Upper lobe of right lung (tissue), 1 donor: ENCODE measurements around the gene SLC1A4. TPM values are rescaled to one million over a fixed set of nuclear protein-coding genes. Genes with fewer than 3 reads are reported as not detected.
"Not testable (repeated sequence)": the region's sequence is repeated elsewhere in the genome, so short reads cannot be mapped to it uniquely, and the experiment has no call there.

Source experiments
- ATAC-seq: fragments of 200-7000 bp; cut with Tn5 transposase; one replicate; pipeline ENCODE4 v1.9.1; 2020; ENCODE audit warnings: mild to moderate bottlenecking, moderate library complexity
- DNase-seq: peaks from one replicate; pipeline ENCODE4 v3.0.0-alpha.2; 2020
- H3K27ac ChIP-seq: fragments of 200-600 bp; one replicate; pipeline ENCODE4 v1.8.0; 2022
- H3K27me3 ChIP-seq: fragments of 200-600 bp; one replicate; pipeline ENCODE4 v1.8.0; 2022; ENCODE audit warnings: mild to moderate bottlenecking
- H3K36me3 ChIP-seq: fragments of 200-600 bp; one replicate; pipeline ENCODE4 v1.8.0; 2022
- H3K4me1 ChIP-seq: fragments of 200-600 bp; one replicate; pipeline ENCODE4 v1.8.0; 2022
- H3K4me3 ChIP-seq: fragments of 200-600 bp; one replicate; pipeline ENCODE4 v1.8.0; 2022; ENCODE audit warnings: mild to moderate bottlenecking
- H3K9me3 ChIP-seq: fragments of 200-600 bp; one replicate; pipeline ENCODE4 v1.8.0; 2022
- CTCF ChIP-seq: fragments of 200-600 bp; IDR thresholded peaks from one replicate; pipeline ENCODE4 v1.8.0; 2022; ENCODE audit warnings: antibody characterized with exemption
- intact Hi-C: fragments of 100-400 bp; cut with DNase I; formaldehyde crosslinking; loops from one replicate; pipeline ENCODE4 v1.11.0; 2022
- total RNA-seq: library from RNA; stranded (reverse); fragmentation: NEBNext Ultra II Directional; extraction: Animal tissue kit (Norgen Biotek cat#: 25700); gene quantifications from one replicate; pipeline ENCODE4 v1.2.1, GENCODE V29; 2021
- donor health status: DM: no; HTN: yes; CAD: no; lungs with severe emphysema.

The SLC1A4 gene
- total RNA-seq, 1 donor from 2014 or later: 12.2 TPM

GRCh38 chr2:64998658-64999061 is 9.5 kb downstream of the SLC1A4 start:
- DNase-seq: no peak
- Histone ChIP-seq H3K4me3 (no peak overlapping the region), H3K27ac (no peak overlapping the region)

GRCh38 chr2:64999754-65000153 is 10.6 kb downstream of the SLC1A4 start:
- no peak for ATAC-seq
- H3K9me3 ChIP-seq: no peaks in the 10 kb centered on the region
- no peak for TF ChIP-seq CTCF
- peaks cover 7% of the 10 kb centered on the region for H3K36me3 ChIP-seq
- H3K27me3 ChIP-seq: no peaks in the 10 kb centered on the region
- no peak overlapping the region for H3K27ac ChIP-seq
- intact Hi-C loops: no loop called here
- H3K4me1 ChIP-seq: peaks cover 6% of the 10 kb centered on the region
- no peak for DNase-seq
- H3K4me3 ChIP-seq: no peak overlapping the region

More at GRCh38 chr2:64998658-64999061, 9.5 kb downstream of the SLC1A4 start:
- Histone ChIP-seq H3K27me3 (no peaks in the 10 kb centered on the region), H3K4me1 (peaks cover 6% of the 10 kb centered on the region), H3K9me3 (no peaks in the 10 kb centered on the region), H3K36me3 (no peaks in the 10 kb centered on the region)
- no peak for TF ChIP-seq CTCF
- no peak for ATAC-seq
- intact Hi-C loops: no loop called here

- H3K27me3 ChIP-seq: no peaks in the 10 kb centered on the region
- no peak overlapping the region for H3K4me3 ChIP-seq
- no peak for TF ChIP-seq CTCF
- no peaks in the 10 kb centered on the region for H3K9me3 ChIP-seq
- no peak for ATAC-seq
- peaks cover 7% of the 10 kb centered on the region for H3K36me3 ChIP-seq
- DNase-seq: no peak
- H3K4me1 ChIP-seq: peaks cover 6% of the 10 kb centered on the region
- no peak overlapping the region for H3K27ac ChIP-seq
- intact Hi-C loops: no loop called here
These were observed 11.4 kb downstream of the SLC1A4 start for GRCh38 chr2:65000644-65001043.

GRCh38 chr2:65003037-65003436 is 13.8 kb downstream of the SLC1A4 start:
- DNase-seq (no peak), ATAC-seq (no peak)
- Histone ChIP-seq H3K36me3 (peaks cover 7% of the 10 kb centered on the region), H3K4me3 (no peak overlapping the region), H3K9me3 (no peaks in the 10 kb centered on the region), H3K4me1 (peaks cover 6% of the 10 kb centered on the region), H3K27me3 (no peaks in the 10 kb centered on the region), H3K27ac (no peak overlapping the region)
- intact Hi-C loops: no loop called here
- no peak for TF ChIP-seq CTCF

GRCh38 chr2:65004232-65004631 is 15.0 kb downstream of the SLC1A4 start:
- H3K9me3 ChIP-seq, intact Hi-C loops, ATAC-seq, H3K4me3 ChIP-seq, H3K27me3 ChIP-seq, H3K27ac ChIP-seq, DNase-seq, H3K4me1 ChIP-seq, H3K36me3 ChIP-seq: not testable (repeated sequence)

- Histone ChIP-seq H3K36me3 (peaks cover 20% of the 10 kb centered on the region), H3K4me3 (no peak overlapping the region), H3K9me3 (no peaks in the 10 kb centered on the region), H3K27me3 (no peaks in the 10 kb centered on the region), H3K27ac (no peak overlapping the region), H3K4me1 (peaks cover 6% of the 10 kb centered on the region)
- ATAC-seq (no peak), DNase-seq (no peak)
- intact Hi-C loops: no loop called here
- TF ChIP-seq CTCF: no peak
These were observed 24.6 kb downstream of the SLC1A4 start for GRCh38 chr2:65013776-65014175.
